ENCODE measurements around the gene G6PC3. TPM values are rescaled to one million over a fixed set of nuclear protein-coding genes. Genes with fewer than 3 reads are reported as not detected.

Gene G6PC3
- polyA plus RNA-seq, 2 of the 4 experiments (the other 2 are of a cell fraction) = 104 to 130 TPM

- DNase-seq (ENCODE audit: low read depth in 1 of 2, low spot score in 1 of 2) (no peak), FAIRE-seq (no peak), ATAC-seq (no peak)
- H3K9me3 ChIP-seq = no peaks in the 10 kb centered on the region
- H3K4me3 ChIP-seq = no peak overlapping the region
- POLR2A ChIA-PET = no interaction called here
- 94% methylated on average over 15 of the region's 15 CpGs for WGBS (ENCODE audit: missing lambda C conversion rate)
- H3K27ac ChIP-seq = no peak overlapping the region
- CTCF ChIA-PET = interaction anchor here (1.4 to 6.5 kb wide), 2 partner anchors 12 to 52 kb away, joined by 3 to 27 read pairs; no protein-coding TSS in a partner anchor
- H3K4me1 ChIP-seq = peaks cover 23% of the 10 kb centered on the region
- TF ChIP-seq TFCP2L1 (CRISPR knock-in tag; IDR thresholded peaks at IDR 0.05) = no peak
- no peak for TF ChIP-seq ZFP36 (IDR thresholded peaks at IDR 0.05; ENCODE audit: borderline replicate concordance, partially characterized antibody)
- no peak for TF ChIP-seq ELK1 (IDR thresholded peaks at IDR 0.05; ENCODE audit: low read depth, low read length)
- TF ChIP-seq ATOH8 (CRISPR knock-in tag; IDR thresholded peaks at IDR 0.05; ENCODE audit: low read depth) = no peak
- TF ChIP-seq GATA3 (IDR thresholded peaks at IDR 0.05; ENCODE audit: borderline replicate concordance) = no peak
- TF ChIP-seq EP300 (IDR thresholded peaks at IDR 0.05) = no peak
- no peak for TF ChIP-seq CBX8 (IDR thresholded peaks at IDR 0.05)
- TF ChIP-seq KDM1A (IDR thresholded peaks at IDR 0.05; ENCODE audit: low read depth) = no peak
- TF ChIP-seq FOXS1 (CRISPR knock-in tag; IDR thresholded peaks at IDR 0.05) = no peak
- H3K4me2 ChIP-seq = no peak overlapping the region
Observed at GRCh38 chr17:44062871-44063270, 7.7 kb upstream of the G6PC3 start.

GRCh38 chr17:44063704-44064639, 6.6 kb upstream of the G6PC3 start:
- H3K27ac ChIP-seq = no peak overlapping the region
- ChIA-PET POLR2A (no interaction called here), CTCF (interaction anchor here (1.0 to 6.5 kb wide), 7 partner anchors 9 to 60 kb away, joined by 3 to 27 read pairs (median 6); partner anchors contain the start of gene HDAC5)
- peak overlapping the region; percentile 88 for H3K4me2 ChIP-seq
- TF ChIP-seq HOXB13 (CRISPR knock-in tag; IDR thresholded peaks at IDR 0.05; ENCODE audit: low read depth) (no peak), CHD2 (IDR thresholded peaks at IDR 0.05; ENCODE audit: low read length, partially characterized antibody) (no peak), MAX (IDR thresholded peaks at IDR 0.05) (no peak), E2F6 (IDR thresholded peaks at IDR 0.05; ENCODE audit: borderline replicate concordance, low read depth) (no peak), CBX2 (IDR thresholded peaks at IDR 0.05; ENCODE audit: borderline replicate concordance, low read depth) (no peak), EHMT2 (IDR thresholded peaks at IDR 0.05; ENCODE audit: low read depth) (no peak), SREBF2 (IDR thresholded peaks at IDR 0.05) (no peak), PBX3 (IDR thresholded peaks at IDR 0.05) (no peak), BHLHE40 (IDR thresholded peaks at IDR 0.05; ENCODE audit: low read depth, low read length) (no peak), RARB (CRISPR knock-in tag; IDR thresholded peaks at IDR 0.05) (no peak), RCOR1 (IDR thresholded peaks at IDR 0.05; ENCODE audit: low read depth, low read length) (no peak), JUN (IDR thresholded peaks at IDR 0.05) (no peak), POLR2A (IDR thresholded peaks at IDR 0.05; ENCODE audit: low read length) (no peak), ZC3H11A (IDR thresholded peaks at IDR 0.05) (no peak)
- ATAC-seq (no peak), DNase-seq (ENCODE audit: low read depth in 1 of 2, low spot score in 1 of 2) (no peak), FAIRE-seq (no peak)
- WGBS (ENCODE audit: missing lambda C conversion rate) = 88% methylated on average over 10 of the region's 10 CpGs
- H3K4me3 ChIP-seq = no peak overlapping the region
- no peaks in the 10 kb centered on the region for H3K9me3 ChIP-seq
- peaks cover 23% of the 10 kb centered on the region for H3K4me1 ChIP-seq

All from A549 (cell line).